ENCODE data around the gene BRCA1.
"Not testable (repeated sequence)": the region's sequence is repeated elsewhere in the genome, so short reads cannot be mapped to it uniquely, and the experiment has no call there.

The BRCA1 gene

DNA sequence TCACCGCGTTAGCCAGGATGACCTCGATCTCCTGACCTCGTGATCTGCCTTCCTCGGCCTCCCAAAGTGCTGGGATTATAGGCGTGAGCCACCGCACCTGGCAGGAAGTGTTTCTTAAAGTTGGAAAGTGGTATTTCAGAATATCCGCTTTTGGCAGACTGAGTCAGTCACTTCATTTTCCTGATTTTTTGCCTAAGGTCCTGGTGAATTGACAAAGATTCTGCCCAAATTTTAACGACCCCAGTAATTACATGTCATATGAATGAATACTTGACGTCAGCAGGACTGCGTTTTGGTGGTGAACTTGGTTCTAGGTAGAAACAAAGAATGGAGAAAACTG is 4.5 kb upstream of the BRCA1 start:
- no peak for DNase-seq
- Histone ChIP-seq H3K27me3 (no peaks in the 10 kb centered on the region), H3K9me3 (no peaks in the 10 kb centered on the region), H3K4me3 (ENCODE audit: low read depth, low read length) (no peak overlapping the region), H3K4me1 (no peaks in the 10 kb centered on the region), H3K36me3 (no peaks in the 10 kb centered on the region; the same call in 1 of the 2 replicates)
- TF ChIP-seq, protein P1, sequence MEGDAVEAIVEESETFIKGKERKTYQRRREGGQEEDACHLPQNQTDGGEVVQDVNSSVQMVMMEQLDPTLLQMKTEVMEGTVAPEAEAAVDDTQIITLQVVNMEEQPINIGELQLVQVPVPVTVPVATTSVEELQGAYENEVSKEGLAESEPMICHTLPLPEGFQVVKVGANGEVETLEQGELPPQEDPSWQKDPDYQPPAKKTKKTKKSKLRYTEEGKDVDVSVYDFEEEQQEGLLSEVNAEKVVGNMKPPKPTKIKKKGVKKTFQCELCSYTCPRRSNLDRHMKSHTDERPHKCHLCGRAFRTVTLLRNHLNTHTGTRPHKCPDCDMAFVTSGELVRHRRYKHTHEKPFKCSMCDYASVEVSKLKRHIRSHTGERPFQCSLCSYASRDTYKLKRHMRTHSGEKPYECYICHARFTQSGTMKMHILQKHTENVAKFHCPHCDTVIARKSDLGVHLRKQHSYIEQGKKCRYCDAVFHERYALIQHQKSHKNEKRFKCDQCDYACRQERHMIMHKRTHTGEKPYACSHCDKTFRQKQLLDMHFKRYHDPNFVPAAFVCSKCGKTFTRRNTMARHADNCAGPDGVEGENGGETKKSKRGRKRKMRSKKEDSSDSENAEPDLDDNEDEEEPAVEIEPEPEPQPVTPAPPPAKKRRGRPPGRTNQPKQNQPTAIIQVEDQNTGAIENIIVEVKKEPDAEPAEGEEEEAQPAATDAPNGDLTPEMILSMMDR (IDR thresholded peaks at IDR 0.05; ENCODE audit: low read depth, low read length), result no peak

DNA sequence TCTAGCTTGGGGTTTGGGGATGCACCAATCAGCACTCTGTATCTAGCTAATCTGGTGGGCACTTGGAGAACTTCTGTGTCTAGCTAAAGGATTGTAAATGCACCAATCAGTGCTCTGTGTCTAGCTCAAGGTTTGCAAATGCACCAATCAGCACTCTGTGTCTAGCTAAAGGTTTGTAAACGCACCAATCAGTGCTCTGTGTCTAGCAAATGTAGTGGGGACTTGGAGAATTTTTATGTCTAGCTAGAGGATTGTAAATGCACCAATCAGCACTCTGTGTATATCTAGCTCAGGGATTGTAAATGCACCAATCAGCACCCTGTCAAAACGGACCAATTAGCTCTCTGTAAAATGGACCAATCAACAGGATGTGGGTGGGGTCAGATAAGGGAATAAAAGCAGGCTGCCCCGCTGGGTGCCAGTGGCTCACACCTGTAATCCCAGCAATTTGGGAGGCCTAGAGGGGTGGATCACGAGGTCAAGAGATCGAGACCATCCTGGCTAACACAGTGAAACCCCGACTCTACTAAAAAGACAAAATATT is 2.2 kb upstream of the BRCA1 start:
- not testable (repeated sequence) for H3K4me3 ChIP-seq (ENCODE audit: low read depth, low read length); DNase-seq; H3K9me3 ChIP-seq; H3K4me1 ChIP-seq; H3K27me3 ChIP-seq; H3K36me3 ChIP-seq

DNA sequence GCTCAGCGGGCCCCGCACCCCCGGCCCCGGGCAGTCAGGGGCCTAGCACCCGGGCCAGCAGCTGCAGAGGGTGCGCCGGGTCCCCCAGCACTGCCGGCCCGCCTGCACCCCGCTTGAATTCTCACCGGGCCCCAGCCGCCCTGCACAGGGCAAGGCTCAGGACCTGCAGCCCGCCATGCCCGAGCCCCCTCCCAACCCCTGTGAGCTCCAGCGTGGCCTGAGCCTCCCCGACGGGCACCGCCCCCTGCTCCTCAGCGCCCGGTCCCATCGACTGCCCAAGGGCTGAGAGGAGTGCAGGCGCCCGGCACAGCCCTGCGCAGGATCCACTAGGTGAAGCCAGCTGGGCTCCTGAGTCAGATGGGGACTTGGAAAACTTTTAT is 1.7 kb upstream of the BRCA1 start:
- H3K27me3 ChIP-seq, result no peaks in the 10 kb centered on the region
- H3K9me3 ChIP-seq, result no peaks in the 10 kb centered on the region
- no peak for DNase-seq
- H3K36me3 ChIP-seq, result no peaks in the 10 kb centered on the region; the same call in 1 of the 2 replicates
- no peak overlapping the region for H3K4me3 ChIP-seq (ENCODE audit: low read depth, low read length)
- H3K4me1 ChIP-seq, result no peaks in the 10 kb centered on the region
- TF ChIP-seq, protein P1 (IDR thresholded peaks at IDR 0.05; ENCODE audit: low read depth, low read length), result no peak

DNA sequence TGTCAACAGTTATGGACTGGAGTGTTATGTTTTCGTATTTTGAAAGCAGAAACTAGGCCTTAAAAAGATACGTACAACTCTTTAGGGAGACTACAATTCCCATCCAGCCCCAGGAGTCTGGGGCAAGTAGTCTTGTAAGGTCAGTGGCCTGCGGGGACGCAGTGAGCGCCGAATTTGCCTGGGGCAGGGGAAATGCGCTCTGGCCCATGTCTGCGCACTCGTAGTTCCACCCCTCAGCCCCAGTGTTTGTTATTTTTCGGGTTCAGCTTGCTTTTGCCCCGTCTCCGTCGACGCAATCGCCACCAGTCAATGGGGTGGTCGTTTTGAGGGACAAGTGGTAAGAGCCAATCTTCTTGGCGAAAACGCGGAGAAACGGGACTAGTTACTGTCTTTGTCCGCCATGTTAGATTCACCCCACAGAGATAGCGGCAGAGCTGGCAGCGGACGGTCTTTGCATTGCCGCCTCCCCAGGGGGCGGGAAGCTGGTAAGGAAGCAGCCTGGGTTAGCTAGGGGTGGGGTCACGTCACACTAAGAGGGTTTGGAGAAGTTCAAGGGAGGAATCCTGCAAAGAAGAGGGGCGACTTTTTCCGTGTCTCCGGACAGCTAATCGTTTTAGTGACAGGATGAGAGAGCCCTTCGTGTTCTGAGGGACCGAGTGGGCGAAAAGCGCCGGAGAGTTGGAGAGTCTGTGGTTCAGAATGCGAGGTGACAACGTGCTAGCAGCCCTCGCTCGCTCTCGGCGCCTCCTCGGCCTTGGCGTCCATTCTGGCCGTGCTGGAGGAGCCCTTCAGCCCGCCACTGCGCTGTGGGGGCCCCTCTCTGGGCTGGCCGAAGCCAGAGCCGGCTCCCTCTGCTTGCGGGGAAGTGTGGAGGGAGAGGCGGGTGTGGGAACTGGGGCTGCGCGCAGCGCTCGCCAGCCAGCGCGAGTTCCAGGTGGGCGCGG is 1.1 kb upstream of the BRCA1 start:
- Histone ChIP-seq H3K9me3 (no peaks in the 10 kb centered on the region), H3K4me3 (ENCODE audit: low read depth, low read length) (peak overlapping the region; percentile 85), H3K36me3 (no peaks in the 10 kb centered on the region; the same call in 1 of the 2 replicates), H3K4me1 (no peaks in the 10 kb centered on the region), H3K27me3 (no peaks in the 10 kb centered on the region)
- TF ChIP-seq, protein P1 (IDR thresholded peaks at IDR 0.05; ENCODE audit: low read depth, low read length), result no peak
- peak; percentile 19 for DNase-seq

DNA sequence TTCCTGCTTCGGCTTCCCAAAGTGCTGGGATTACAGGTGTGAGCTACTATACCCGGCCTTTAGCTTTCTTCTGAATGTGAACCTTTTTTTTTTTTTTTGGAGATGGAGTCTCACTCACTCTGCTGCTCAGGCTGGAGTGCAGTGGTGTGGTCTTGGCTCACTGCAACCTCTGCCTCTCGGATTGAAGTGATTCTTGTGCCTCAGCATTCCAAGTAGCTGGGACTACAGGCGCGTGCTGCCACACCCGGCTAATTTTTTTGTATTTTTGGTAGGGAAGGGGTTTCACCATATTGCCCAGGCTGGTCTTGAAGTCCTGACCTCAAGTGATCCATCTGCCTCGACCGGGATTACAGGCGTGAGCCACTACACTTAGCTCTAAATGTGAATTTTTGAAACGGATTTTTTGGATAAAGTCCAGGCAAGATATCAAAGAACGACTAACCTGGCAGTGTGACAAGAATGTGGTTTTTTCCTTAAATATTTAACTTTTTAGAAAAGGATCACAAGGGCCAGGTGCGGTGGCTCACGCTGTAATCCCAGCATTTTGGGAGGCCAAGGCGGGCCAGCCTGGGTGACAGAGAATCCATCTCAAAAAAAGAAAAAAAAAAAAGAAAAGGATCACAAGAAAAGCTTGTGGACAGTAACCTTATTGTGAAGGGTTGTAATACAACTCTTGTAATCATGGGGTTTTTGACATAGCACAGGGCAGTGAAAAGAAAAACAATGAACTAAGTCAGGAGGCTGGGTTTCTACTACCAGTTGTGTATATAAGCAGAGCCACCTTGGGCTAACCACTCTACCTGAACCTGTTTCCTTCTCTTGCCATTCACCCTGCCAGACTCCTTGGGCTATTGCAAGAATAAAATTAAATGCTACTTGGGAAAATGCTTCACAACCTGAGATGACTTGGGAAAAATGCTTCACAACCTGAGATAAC is 6.2 kb downstream of the BRCA1 start:
- TF ChIP-seq, protein P1 (IDR thresholded peaks at IDR 0.05; ENCODE audit: low read depth, low read length), result no peak
- Histone ChIP-seq H3K27me3 (no peaks in the 10 kb centered on the region), H3K4me3 (ENCODE audit: low read depth, low read length) (no peak overlapping the region), H3K36me3 (no peaks in the 10 kb centered on the region; the same call in 1 of the 2 replicates), H3K9me3 (no peaks in the 10 kb centered on the region), H3K4me1 (no peaks in the 10 kb centered on the region)
- DNase-seq, result no peak

DNA sequence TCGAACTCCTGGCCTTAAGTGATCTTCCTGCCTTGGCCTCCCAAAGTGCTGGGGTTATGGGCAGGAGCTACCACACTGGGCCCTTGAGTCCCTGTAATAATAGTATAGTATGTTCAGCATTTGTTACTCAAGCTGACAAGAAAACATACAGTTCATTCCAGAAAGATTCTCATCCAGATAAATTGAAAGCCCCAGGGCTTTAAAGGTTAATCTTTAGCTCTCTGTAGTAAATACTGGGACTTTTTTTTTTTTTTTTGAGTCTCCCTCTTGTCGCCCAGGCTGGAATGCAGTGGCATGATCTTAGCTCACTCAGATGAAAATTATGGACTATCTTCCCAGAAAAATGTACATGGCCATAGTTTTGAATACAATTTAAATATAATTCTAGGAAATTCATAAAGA is 11.0 kb downstream of the BRCA1 start:
- no peak for DNase-seq
- peaks cover 10% of the 10 kb centered on the region; the same call in 1 of the 2 replicates for H3K36me3 ChIP-seq
- H3K9me3 ChIP-seq, result no peaks in the 10 kb centered on the region
- TF ChIP-seq, protein P1 (IDR thresholded peaks at IDR 0.05; ENCODE audit: low read depth, low read length), result no peak
- no peak overlapping the region for H3K4me3 ChIP-seq (ENCODE audit: low read depth, low read length)
- no peaks in the 10 kb centered on the region for H3K27me3 ChIP-seq
- no peaks in the 10 kb centered on the region for H3K4me1 ChIP-seq

Data from BE2C (cell line).